NT2/D1 (cell line): Measurements from ENCODE around the gene RIPK4.

ENCODE experiments used
- DNase-seq: peaks from one replicate; pipeline ENCODE4 v3.0.0-alpha.2; 2011; ENCODE audit warnings: low read depth, low spot score
- H3K27me3 ChIP-seq: 2 replicates; pipeline ENCODE4 v1.6.0; 2011; ENCODE audit warnings: mild to moderate bottlenecking; ENCODE audit not compliant: insufficient read length, insufficient read depth
- H3K36me3 ChIP-seq: 2 replicates; pipeline ENCODE4 v1.6.1; 2011; ENCODE audit warnings: mild to moderate bottlenecking, low read length, mixed read lengths; ENCODE audit not compliant: insufficient read depth, insufficient read length
- H3K4me1 ChIP-seq: 2 replicates; pipeline ENCODE4 v1.5.1; 2011; ENCODE audit not compliant: insufficient read depth, insufficient read length
- H3K4me3 ChIP-seq: 2 replicates; pipeline ENCODE4 v1.5.1; 2011; ENCODE audit warnings: low read depth; ENCODE audit not compliant: insufficient read length
- H3K9ac ChIP-seq: 2 replicates; pipeline ENCODE4 v1.6.0; 2011; ENCODE audit warnings: low read depth; ENCODE audit not compliant: insufficient read length
- H3K9me3 ChIP-seq: 2 replicates; pipeline ENCODE4 v1.5.1; 2011; ENCODE audit warnings: mild to moderate bottlenecking, low read length; ENCODE audit not compliant: insufficient read depth
- SUZ12 ChIP-seq: IDR thresholded peaks from 2 replicates; pipeline ENCODE4 v1.6.1; 2011; ENCODE audit not compliant: insufficient read length, insufficient read depth; ENCODE audit errors: extremely low read depth
- YY1 ChIP-seq: IDR thresholded peaks from 2 replicates; pipeline ENCODE4 v1.6.1; 2011; ENCODE audit not compliant: insufficient read length, insufficient read depth
- ZNF274 ChIP-seq: IDR thresholded peaks from 2 replicates; pipeline ENCODE4 v1.6.1; 2011; ENCODE audit warnings: mild to moderate bottlenecking, low read depth, low read length

RIPK4 gene

DNA sequence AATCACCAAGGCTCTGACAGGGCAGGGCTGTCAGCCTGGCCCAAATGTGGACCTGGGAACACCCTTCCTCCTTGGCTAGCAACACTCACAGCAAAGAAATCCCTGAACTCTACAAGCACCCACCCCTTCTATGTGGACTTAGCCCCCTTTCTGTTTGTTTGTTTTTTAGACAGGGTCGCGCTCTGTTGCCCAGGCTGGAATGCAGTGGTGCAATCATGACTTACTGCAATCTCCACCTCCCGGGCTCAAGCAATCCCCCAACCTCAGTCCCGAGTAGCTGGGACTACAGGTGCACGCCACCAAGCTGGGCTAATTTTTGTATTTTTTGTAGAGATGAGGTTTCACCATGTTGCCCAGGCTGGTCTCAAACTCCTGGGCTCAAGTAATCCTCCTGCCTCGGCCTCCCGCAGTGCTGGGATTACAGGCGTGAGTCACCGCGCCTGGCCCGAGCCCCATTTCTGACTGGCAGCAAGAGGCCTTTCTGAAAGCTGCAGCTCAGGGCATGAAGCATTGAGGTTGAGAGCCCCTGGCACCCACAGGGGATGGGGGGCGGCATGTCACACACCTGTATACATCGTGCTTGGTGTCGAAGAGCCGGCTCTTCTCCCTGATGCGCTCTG is 16.2 kb downstream of the RIPK4 start:
- Histone ChIP-seq H3K9me3 (no peaks in the 10 kb centered on the region), H3K36me3 (peaks cover 12% of the 10 kb centered on the region), H3K4me3 (no peak overlapping the region), H3K27me3 (no peaks in the 10 kb centered on the region), H3K9ac (no peak overlapping the region), H3K4me1 (peaks cover 31% of the 10 kb centered on the region)
- no peak for DNase-seq
- TF ChIP-seq YY1 (no peak), ZNF274 (no peak), SUZ12 (no peak)

DNA sequence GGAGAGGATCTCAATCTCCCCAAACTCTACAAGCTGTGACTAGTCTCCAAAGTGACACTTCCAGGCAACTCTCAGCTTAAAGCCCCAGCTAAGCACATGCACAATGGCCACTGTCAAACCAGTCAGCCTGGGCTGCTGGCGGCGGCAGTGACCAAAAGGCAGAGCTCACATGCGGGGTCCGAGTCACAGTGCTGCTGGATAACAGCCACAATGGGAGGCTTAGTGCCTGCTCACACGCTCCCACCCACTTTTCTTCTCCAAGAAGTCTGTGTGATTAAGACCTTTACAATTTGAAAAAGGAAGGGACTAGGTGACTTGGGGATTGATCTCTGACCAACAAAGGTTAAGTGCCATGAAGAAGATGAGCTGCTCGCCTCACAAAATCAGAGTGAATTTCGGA is 16.8 kb downstream of the RIPK4 start:
- no peaks in the 10 kb centered on the region for H3K27me3 ChIP-seq
- no peak overlapping the region for H3K9ac ChIP-seq
- DNase-seq = no peak
- TF ChIP-seq SUZ12 (no peak), YY1 (no peak), ZNF274 (no peak)
- peaks cover 31% of the 10 kb centered on the region for H3K4me1 ChIP-seq
- peaks cover 17% of the 10 kb centered on the region for H3K36me3 ChIP-seq
- H3K4me3 ChIP-seq = no peak overlapping the region
- no peaks in the 10 kb centered on the region for H3K9me3 ChIP-seq

DNA sequence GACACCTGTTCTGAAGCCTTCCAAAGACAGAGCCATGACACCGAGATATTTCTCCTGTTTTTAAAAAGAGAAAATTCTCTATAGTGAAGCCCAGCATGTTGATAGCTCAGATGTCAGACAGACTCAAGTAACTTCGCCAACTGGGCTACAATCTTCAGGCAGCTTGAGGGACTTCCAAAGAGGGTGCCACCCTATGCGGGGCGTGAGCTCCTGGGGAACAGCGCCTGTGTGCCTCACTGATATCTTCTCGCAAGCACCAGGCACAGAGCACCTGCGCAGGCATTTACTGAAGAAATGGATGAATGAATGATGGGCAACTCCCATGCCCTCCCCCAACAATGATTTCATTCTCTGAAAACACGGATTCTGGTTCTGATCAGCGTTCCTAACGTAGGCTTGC is 17.6 kb downstream of the RIPK4 start:
- Histone ChIP-seq H3K9me3 (no peaks in the 10 kb centered on the region), H3K36me3 (peaks cover 21% of the 10 kb centered on the region), H3K4me3 (no peak overlapping the region), H3K9ac (no peak overlapping the region), H3K4me1 (peaks cover 26% of the 10 kb centered on the region), H3K27me3 (no peaks in the 10 kb centered on the region)
- DNase-seq = no peak
- no peak for TF ChIP-seq SUZ12
- no peak for TF ChIP-seq ZNF274

DNA sequence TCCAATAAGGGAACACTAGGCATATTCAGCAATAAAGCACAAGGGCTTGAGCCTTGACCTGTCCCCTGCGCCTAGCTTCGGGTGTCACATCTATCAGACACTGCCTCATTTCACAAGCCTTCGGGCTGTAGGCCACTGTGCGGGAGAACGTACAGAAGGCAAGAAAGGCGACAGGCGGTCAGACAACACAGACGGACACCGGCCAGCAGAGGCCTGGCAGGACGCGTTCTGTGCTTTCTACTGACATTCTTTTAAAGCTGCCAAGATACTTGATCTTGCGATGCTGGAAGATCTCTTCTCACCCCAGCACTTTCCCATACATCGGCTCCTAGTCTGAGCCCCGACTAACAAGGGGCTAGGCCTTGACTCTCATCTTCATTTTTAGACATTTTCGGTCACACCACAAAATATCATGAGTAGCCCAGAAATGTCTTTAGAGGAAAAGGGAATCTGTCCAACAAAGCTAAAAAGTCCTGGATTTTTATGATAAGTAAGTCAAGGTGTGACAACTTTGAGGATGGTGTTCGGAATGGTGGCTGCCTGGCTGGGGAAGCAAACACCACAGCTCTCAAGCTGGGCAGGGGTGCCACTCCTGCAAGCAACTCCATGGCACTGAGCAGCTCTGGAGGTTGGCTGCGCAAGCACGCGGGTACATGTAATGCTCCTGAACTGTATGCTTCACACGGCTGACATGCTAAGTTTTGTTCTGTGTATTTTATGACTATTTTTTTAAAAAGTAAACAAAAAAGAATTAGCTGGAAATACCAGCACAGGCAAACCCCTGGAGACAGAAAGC is 18.7 kb downstream of the RIPK4 start:
- H3K4me3 ChIP-seq = no peak overlapping the region
- peaks cover 22% of the 10 kb centered on the region for H3K4me1 ChIP-seq
- H3K36me3 ChIP-seq = peaks cover 24% of the 10 kb centered on the region
- H3K9me3 ChIP-seq = no peaks in the 10 kb centered on the region
- no peak overlapping the region for H3K9ac ChIP-seq
- no peaks in the 10 kb centered on the region for H3K27me3 ChIP-seq
- no peak for DNase-seq
- TF ChIP-seq SUZ12 (no peak), YY1 (no peak), ZNF274 (no peak)

DNA sequence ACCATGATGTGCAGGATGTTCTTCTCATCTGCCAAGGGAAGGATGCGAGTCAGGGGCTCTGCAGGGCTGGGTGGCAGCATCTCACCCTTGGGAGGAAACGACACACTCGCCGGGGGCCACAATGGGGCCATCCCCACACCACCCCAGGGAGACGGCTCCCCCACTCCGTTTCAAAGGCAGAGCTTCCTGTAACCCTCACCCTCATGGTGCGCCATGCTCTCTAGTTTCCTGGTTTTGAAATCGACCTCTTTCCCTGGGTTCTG is 20.2 kb downstream of the RIPK4 start:
- H3K4me1 ChIP-seq = peaks cover 15% of the 10 kb centered on the region

DNA sequence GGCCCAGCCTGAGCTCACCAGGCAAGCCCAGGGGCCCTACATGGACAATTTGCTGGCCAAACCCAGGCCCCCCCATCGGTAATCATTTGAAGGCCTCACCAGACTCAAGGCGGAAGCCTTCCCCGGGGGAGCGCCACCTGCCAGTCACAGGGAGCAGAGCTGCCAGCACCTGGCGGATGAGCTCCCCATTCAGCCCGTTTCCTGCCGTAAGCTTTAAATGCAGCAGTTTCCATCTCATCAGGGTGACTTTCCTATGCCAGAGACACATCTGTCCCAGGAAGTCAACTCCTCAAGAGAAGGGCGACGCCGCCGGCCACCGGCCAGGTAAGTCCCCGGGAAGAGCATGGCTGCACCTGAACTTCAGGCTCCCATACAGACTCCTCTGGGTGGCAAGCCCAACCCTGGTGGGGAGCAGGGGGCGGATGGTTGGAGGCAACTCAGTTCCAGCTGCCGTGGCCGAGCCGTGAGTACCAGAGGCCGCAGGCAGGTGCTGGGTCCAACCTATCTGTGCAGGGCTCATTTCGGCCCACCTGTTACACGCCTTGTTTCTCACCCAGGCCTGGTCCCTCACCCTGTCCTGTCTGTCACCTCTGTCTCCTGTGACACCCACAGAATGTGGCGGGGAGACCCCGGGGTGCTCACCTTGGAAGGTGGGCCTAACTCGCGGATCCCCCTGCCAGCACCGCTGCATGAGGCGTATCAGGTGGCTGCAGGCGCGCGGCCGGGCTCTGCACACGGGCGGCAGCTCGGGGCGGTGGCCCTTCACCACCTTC is 20.7 kb downstream of the RIPK4 start:
- no peak for TF ChIP-seq SUZ12
- no peak for TF ChIP-seq ZNF274
- TF ChIP-seq YY1 = no peak
- peaks cover 38% of the 10 kb centered on the region for H3K36me3 ChIP-seq
- no peak for DNase-seq

More for the DNA sequence above, 20.2 kb downstream of the RIPK4 start:
- DNase-seq = no peak
- Histone ChIP-seq H3K9me3 (no peaks in the 10 kb centered on the region), H3K36me3 (peaks cover 32% of the 10 kb centered on the region), H3K9ac (no peak overlapping the region), H3K27me3 (no peaks in the 10 kb centered on the region), H3K4me3 (no peak overlapping the region)
- TF ChIP-seq YY1 (no peak), ZNF274 (no peak), SUZ12 (no peak)

More for the DNA sequence above, 20.7 kb downstream of the RIPK4 start:
- Histone ChIP-seq H3K4me3 (no peak overlapping the region), H3K4me1 (peaks cover 10% of the 10 kb centered on the region), H3K27me3 (no peaks in the 10 kb centered on the region), H3K9me3 (no peaks in the 10 kb centered on the region), H3K9ac (no peak overlapping the region)
